H1 (cell line): ENCODE measurements around the gene RABGAP1. TPM values are rescaled to one million over a fixed set of nuclear protein-coding genes. Genes with fewer than 3 reads are reported as not detected.

Experiments used
- CHD1 ChIP-seq: IDR thresholded peaks from 2 replicates; pipeline ENCODE4 v1.6.1; 2012; ENCODE audit warnings: low read depth, low read length, improper control_type of control experiment
- CHD2 ChIP-seq: IDR thresholded peaks from 2 replicates; pipeline ENCODE4 v1.6.1; 2012; ENCODE audit warnings: low read length, improper control_type of control experiment
- GABPA ChIP-seq: IDR thresholded peaks from 2 replicates; pipeline ENCODE4 v1.6.1; 2011; ENCODE audit warnings: mild to moderate bottlenecking, low read length, moderate library complexity, borderline replicate concordance; ENCODE audit not compliant: insufficient read depth
- JUND ChIP-seq: IDR thresholded peaks from 2 replicates; pipeline ENCODE4 v1.6.1; 2011; ENCODE audit warnings: mild to moderate bottlenecking, improper control_type of control experiment, low read length
- MAFK ChIP-seq: IDR thresholded peaks from 2 replicates; pipeline ENCODE4 v1.6.1; 2012; ENCODE audit warnings: low read depth, mild to moderate bottlenecking, improper control_type of control experiment, low read length
- POU5F1 ChIP-seq: IDR thresholded peaks from 2 replicates; pipeline ENCODE4 v1.6.1; 2011; ENCODE audit warnings: low read depth, mild to moderate bottlenecking, low read length, moderate library complexity
- RFX5 ChIP-seq: IDR thresholded peaks from 2 replicates; pipeline ENCODE4 v1.6.1; 2011; ENCODE audit warnings: low read depth, low read length, improper control_type of control experiment, borderline replicate concordance
- SIX5 ChIP-seq: IDR thresholded peaks from 2 replicates; pipeline ENCODE4 v1.6.1; 2011; ENCODE audit warnings: mild to moderate bottlenecking, low read depth, low read length
- SUZ12 ChIP-seq: fragments of 200-600 bp; sonication (generic); IDR thresholded peaks from 2 replicates; pipeline ENCODE4 v1.6.1; 2012; ENCODE audit warnings: mild to moderate bottlenecking, inconsistent platforms, low read length, moderate library complexity, mixed read lengths
- TEAD4 ChIP-seq: IDR thresholded peaks from 2 replicates; pipeline ENCODE4 v1.6.1; 2012; ENCODE audit warnings: low read depth, low read length, inconsistent platforms, mixed read lengths
- polyA plus RNA-seq, 7 experiments: library from polyadenylated mRNA; depleted of rRNA in 3 of 7; stranded (reverse) in 5 of 7; unstranded in 2 of 7; fragments of >200 nt in 5 of 7; fragments of 200-250 nt in 2 of 7; gene quantifications; 1 replicate in 5 of 7; 2 replicates in 1 of 7; 4 replicates in 1 of 7; pipeline versions ENCODE4 v1.2.1 to v1.2.3, GENCODE V29; 2011 to 2013; ENCODE audit warnings: missing spikeins in 2 of 7, mixed read lengths in 2 of 7
- total RNA-seq: library from RNA; stranded (reverse); fragmentation: NEBNext Ultra II Directional; extraction: Animal tissue kit (Norgen Biotek cat#: 25700); gene quantifications from 2 replicates; pipeline ENCODE4 v1.2.1, GENCODE V29; 2021
- TF ChIP-seq, protein P1 (sequence below): fragments of 300-600 bp; sonication (generic); IDR thresholded peaks from 2 replicates; pipeline ENCODE4 v1.7.1; 2012; ENCODE audit warnings: low read length, moderate library complexity, mild to moderate bottlenecking, inconsistent platforms; ENCODE audit not compliant: insufficient replicate concordance
- TF ChIP-seq, protein P2 (sequence below): IDR thresholded peaks from 2 replicates; pipeline ENCODE4 v1.6.1; 2011; ENCODE audit warnings: low read depth, mild to moderate bottlenecking, low read length; ENCODE audit not compliant: insufficient read depth

The RABGAP1 gene
- total and polyA plus RNA-seq, 2 of the 8 experiments (the other 6 are each of a cell fraction or from before 2014, with no cell fraction given), result 15.7 to 38.3 TPM

DNA sequence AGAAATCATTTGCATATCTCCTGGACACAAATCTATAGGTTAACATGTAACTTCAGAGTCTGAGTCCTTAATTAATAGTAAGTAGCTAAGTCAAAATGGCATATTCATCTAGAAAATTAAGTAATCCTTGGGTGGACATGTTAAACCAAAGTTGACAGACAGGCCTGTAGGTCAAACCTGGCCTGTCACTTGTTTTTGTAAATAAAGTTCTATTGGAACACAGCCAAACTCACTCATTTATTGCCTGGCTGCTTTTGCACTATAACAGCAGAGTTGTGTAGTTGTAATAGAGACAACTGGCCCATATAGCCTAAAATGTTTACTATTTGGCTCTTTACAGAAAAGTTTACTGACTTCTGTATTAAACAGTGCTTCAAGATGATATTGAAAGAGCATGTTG, 68.1 kb downstream of the RABGAP1 start (continued):
- TF ChIP-seq, protein P1, sequence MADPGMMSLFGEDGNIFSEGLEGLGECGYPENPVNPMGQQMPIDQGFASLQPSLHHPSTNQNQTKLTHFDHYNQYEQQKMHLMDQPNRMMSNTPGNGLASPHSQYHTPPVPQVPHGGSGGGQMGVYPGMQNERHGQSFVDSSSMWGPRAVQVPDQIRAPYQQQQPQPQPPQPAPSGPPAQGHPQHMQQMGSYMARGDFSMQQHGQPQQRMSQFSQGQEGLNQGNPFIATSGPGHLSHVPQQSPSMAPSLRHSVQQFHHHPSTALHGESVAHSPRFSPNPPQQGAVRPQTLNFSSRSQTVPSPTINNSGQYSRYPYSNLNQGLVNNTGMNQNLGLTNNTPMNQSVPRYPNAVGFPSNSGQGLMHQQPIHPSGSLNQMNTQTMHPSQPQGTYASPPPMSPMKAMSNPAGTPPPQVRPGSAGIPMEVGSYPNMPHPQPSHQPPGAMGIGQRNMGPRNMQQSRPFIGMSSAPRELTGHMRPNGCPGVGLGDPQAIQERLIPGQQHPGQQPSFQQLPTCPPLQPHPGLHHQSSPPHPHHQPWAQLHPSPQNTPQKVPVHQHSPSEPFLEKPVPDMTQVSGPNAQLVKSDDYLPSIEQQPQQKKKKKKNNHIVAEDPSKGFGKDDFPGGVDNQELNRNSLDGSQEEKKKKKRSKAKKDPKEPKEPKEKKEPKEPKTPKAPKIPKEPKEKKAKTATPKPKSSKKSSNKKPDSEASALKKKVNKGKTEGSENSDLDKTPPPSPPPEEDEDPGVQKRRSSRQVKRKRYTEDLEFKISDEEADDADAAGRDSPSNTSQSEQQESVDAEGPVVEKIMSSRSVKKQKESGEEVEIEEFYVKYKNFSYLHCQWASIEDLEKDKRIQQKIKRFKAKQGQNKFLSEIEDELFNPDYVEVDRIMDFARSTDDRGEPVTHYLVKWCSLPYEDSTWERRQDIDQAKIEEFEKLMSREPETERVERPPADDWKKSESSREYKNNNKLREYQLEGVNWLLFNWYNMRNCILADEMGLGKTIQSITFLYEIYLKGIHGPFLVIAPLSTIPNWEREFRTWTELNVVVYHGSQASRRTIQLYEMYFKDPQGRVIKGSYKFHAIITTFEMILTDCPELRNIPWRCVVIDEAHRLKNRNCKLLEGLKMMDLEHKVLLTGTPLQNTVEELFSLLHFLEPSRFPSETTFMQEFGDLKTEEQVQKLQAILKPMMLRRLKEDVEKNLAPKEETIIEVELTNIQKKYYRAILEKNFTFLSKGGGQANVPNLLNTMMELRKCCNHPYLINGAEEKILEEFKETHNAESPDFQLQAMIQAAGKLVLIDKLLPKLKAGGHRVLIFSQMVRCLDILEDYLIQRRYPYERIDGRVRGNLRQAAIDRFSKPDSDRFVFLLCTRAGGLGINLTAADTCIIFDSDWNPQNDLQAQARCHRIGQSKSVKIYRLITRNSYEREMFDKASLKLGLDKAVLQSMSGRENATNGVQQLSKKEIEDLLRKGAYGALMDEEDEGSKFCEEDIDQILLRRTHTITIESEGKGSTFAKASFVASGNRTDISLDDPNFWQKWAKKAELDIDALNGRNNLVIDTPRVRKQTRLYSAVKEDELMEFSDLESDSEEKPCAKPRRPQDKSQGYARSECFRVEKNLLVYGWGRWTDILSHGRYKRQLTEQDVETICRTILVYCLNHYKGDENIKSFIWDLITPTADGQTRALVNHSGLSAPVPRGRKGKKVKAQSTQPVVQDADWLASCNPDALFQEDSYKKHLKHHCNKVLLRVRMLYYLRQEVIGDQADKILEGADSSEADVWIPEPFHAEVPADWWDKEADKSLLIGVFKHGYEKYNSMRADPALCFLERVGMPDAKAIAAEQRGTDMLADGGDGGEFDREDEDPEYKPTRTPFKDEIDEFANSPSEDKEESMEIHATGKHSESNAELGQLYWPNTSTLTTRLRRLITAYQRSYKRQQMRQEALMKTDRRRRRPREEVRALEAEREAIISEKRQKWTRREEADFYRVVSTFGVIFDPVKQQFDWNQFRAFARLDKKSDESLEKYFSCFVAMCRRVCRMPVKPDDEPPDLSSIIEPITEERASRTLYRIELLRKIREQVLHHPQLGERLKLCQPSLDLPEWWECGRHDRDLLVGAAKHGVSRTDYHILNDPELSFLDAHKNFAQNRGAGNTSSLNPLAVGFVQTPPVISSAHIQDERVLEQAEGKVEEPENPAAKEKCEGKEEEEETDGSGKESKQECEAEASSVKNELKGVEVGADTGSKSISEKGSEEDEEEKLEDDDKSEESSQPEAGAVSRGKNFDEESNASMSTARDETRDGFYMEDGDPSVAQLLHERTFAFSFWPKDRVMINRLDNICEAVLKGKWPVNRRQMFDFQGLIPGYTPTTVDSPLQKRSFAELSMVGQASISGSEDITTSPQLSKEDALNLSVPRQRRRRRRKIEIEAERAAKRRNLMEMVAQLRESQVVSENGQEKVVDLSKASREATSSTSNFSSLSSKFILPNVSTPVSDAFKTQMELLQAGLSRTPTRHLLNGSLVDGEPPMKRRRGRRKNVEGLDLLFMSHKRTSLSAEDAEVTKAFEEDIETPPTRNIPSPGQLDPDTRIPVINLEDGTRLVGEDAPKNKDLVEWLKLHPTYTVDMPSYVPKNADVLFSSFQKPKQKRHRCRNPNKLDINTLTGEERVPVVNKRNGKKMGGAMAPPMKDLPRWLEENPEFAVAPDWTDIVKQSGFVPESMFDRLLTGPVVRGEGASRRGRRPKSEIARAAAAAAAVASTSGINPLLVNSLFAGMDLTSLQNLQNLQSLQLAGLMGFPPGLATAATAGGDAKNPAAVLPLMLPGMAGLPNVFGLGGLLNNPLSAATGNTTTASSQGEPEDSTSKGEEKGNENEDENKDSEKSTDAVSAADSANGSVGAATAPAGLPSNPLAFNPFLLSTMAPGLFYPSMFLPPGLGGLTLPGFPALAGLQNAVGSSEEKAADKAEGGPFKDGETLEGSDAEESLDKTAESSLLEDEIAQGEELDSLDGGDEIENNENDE, result no peak
- TF ChIP-seq GABPA, result no peak
- TF ChIP-seq RFX5, result no peak
- no peak for TF ChIP-seq SUZ12
- TF ChIP-seq JUND, result no peak
- TF ChIP-seq POU5F1, result no peak
- TF ChIP-seq TEAD4, result no peak
- TF ChIP-seq CHD1, result no peak
- TF ChIP-seq, protein P2, sequence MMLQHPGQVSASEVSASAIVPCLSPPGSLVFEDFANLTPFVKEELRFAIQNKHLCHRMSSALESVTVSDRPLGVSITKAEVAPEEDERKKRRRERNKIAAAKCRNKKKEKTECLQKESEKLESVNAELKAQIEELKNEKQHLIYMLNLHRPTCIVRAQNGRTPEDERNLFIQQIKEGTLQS, result no peak
- no peak for TF ChIP-seq SIX5
- TF ChIP-seq CHD2, result no peak
- no peak for TF ChIP-seq MAFK
